ENCODE results near the gene TMC1. TPM values are rescaled to one million over a fixed set of nuclear protein-coding genes. Genes with fewer than 3 reads are reported as not detected.

Gene TMC1
- polyA plus RNA-seq, 4 donors = 0.12 to 0.25 TPM; not detected in 2

DNA sequence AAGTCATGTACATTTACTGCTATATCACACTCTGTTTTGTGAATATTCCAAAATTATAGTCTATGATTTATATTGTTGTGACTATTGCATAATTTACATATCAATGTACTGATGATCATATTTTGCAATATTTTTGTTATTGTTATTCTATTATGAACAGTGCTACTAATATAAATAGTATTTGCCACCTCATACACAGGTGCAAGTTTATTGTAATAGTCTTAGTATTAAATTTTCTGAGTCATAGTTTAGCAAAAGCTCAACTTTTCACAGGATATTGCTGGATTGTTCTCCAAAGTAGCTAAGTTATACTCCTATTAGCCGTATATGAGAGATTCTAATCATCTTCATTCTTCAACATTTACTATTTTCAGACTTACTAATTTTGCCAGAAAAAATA lies 124.7 kb downstream of the TMC1 start:
- WGBS, 3 donors = 83 to 88% (median 88%) methylated on average over 1 of the region's 1 CpG

DNA sequence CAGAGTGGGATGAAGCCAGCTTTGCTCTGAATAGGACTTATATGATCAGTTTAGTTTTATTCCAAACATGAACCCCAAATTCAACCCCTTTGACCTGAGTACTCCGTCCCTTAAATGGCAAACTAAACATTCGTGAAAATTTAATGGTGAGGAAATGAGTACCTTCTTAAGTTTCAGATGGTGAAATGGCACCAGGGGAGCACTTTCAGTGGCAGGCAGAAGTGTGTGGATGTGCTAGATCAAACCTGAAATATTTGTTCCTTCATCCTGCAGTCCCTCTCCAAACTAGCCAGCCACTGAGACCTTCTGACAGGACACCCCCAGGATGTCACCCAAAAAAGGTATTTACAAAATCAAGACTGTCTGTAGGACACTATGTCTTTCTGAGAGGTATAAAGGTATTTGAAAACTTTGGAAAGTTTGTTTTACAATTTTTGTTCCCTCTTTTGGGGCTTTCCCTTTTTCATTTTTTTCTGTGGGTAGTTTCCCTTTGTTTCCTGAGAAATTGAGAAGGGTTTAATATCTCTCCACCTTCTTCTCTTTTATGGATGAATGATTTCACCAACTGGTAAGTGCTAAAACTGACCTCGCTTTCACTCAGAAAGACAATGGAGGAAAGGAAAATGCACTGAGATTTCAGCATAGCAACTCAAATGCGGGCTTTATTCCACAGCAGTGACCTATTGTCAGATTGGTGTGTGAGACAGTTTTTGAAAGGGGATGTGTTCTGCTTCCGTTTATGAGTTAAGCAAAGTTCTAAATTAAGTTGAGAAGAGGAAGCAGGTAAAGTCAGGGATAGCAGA lies 127.1 kb downstream of the TMC1 start:
- DNase-seq (no peak), FAIRE-seq (no peak)
- WGBS, 3 donors = 67 to 80% (median 72%) methylated on average over 5 of the region's 5 CpGs

More for the DNA sequence above, 124.7 kb downstream of the TMC1 start:
- Histone ChIP-seq H3K36me3 (ENCODE audit: control insufficient read depth in 3 of 3, insufficient read depth in 2 of 3, low read depth in 1 of 3, low read length in 3 of 3) (no peaks in the 10 kb centered on the region), H3K27me3 (ENCODE audit: control insufficient read depth in 3 of 3, insufficient read depth in 3 of 3, low read length in 3 of 3) (no peaks in the 10 kb centered on the region), H3K4me3 (ENCODE audit: low read depth in 1 of 3, low read length in 3 of 3) (no peak overlapping the region), H3K9me3 (ENCODE audit: control insufficient read depth in 2 of 2, insufficient read depth in 1 of 2, low read depth in 1 of 2, low read length in 1 of 2) (no peaks in the 10 kb centered on the region), H3K27ac (ENCODE audit: low read depth in 1 of 3, low read length in 2 of 3) (no peak overlapping the region), H3K4me1 (ENCODE audit: control insufficient read depth in 3 of 3, insufficient read depth in 2 of 3, low read depth in 1 of 3, low read length in 2 of 3) (no peaks in the 10 kb centered on the region)
- no peak for DNase-seq
- no peak for FAIRE-seq

DNA sequence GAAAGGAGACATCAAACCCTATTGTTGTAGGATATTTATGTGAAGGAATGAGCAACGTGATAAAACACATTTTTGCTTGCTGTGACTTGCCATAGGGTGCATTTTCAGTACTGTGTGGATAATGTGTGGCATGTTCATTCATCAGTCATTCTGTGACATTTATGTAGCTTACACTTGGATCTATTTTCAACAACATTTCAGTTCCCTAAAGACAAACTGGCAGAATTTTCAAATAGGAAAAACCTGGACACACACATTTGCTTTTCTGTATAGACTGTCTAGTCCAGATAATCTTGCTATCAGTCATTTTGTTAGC lies 127.7 kb downstream of the TMC1 start:
- FAIRE-seq = no peak
- H3K27me3 ChIP-seq (ENCODE audit: control insufficient read depth in 3 of 3, insufficient read depth in 3 of 3, low read length in 3 of 3) = no peaks in the 10 kb centered on the region

More for the DNA sequence above, 127.1 kb downstream of the TMC1 start:
- Histone ChIP-seq H3K4me1 (ENCODE audit: control insufficient read depth in 3 of 3, insufficient read depth in 2 of 3, low read depth in 1 of 3, low read length in 2 of 3) (no peaks in the 10 kb centered on the region), H3K4me3 (ENCODE audit: low read depth in 1 of 3, low read length in 3 of 3) (no peak overlapping the region), H3K27ac (ENCODE audit: low read depth in 1 of 3, low read length in 2 of 3) (no peak overlapping the region), H3K36me3 (ENCODE audit: control insufficient read depth in 3 of 3, insufficient read depth in 2 of 3, low read depth in 1 of 3, low read length in 3 of 3) (no peaks in the 10 kb centered on the region), H3K27me3 (ENCODE audit: control insufficient read depth in 3 of 3, insufficient read depth in 3 of 3, low read length in 3 of 3) (no peaks in the 10 kb centered on the region), H3K9me3 (ENCODE audit: control insufficient read depth in 2 of 2, insufficient read depth in 1 of 2, low read depth in 1 of 2, low read length in 1 of 2) (no peaks in the 10 kb centered on the region)

DNA sequence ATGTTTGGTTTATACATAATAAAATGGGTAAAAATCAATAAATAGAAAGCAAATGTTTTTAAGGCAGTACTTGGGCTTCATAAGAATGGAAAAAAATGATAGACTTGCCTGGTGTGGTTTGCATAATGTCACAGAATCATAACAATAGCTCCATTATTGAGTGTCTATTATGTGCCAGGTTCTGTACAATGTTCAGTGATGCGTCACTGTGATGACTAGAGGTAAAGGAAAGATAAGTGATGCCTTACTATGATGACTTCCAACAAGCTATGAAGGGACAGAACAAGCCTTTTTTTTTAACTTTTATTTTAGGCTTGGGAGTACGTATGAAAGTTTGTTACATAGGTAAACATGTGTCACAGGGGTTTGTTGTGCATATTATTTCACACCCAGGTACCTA lies 128.8 kb downstream of the TMC1 start:
- Histone ChIP-seq H3K9me3 (ENCODE audit: control insufficient read depth in 2 of 2, insufficient read depth in 1 of 2, low read depth in 1 of 2, low read length in 1 of 2) (no peaks in the 10 kb centered on the region), H3K27ac (ENCODE audit: low read depth in 1 of 3, low read length in 2 of 3) (no peak overlapping the region), H3K4me3 (ENCODE audit: low read depth in 1 of 3, low read length in 3 of 3) (no peak overlapping the region), H3K4me1 (ENCODE audit: control insufficient read depth in 3 of 3, insufficient read depth in 2 of 3, low read depth in 1 of 3, low read length in 2 of 3) (no peaks in the 10 kb centered on the region), H3K36me3 (ENCODE audit: control insufficient read depth in 3 of 3, insufficient read depth in 2 of 3, low read depth in 1 of 3, low read length in 3 of 3) (no peaks in the 10 kb centered on the region), H3K27me3 (ENCODE audit: control insufficient read depth in 3 of 3, insufficient read depth in 3 of 3, low read length in 3 of 3) (no peaks in the 10 kb centered on the region)
- 79 to 88% (median 80%) methylated on average over 2 of the region's 2 CpGs for WGBS, 3 donors
- FAIRE-seq = no peak
- DNase-seq = no peak

More for the DNA sequence above, 127.7 kb downstream of the TMC1 start:
- no peaks in the 10 kb centered on the region for H3K4me1 ChIP-seq (ENCODE audit: control insufficient read depth in 3 of 3, insufficient read depth in 2 of 3, low read depth in 1 of 3, low read length in 2 of 3)
- H3K36me3 ChIP-seq (ENCODE audit: control insufficient read depth in 3 of 3, insufficient read depth in 2 of 3, low read depth in 1 of 3, low read length in 3 of 3) = no peaks in the 10 kb centered on the region
- no peak for DNase-seq
- no peaks in the 10 kb centered on the region for H3K9me3 ChIP-seq (ENCODE audit: control insufficient read depth in 2 of 2, insufficient read depth in 1 of 2, low read depth in 1 of 2, low read length in 1 of 2)
- 21 to 28% (median 24%) methylated on average over 1 of the region's 1 CpG for WGBS, 3 donors
- H3K4me3 ChIP-seq (ENCODE audit: low read depth in 1 of 3, low read length in 3 of 3) = no peak overlapping the region
- no peak overlapping the region for H3K27ac ChIP-seq (ENCODE audit: low read depth in 1 of 3, low read length in 2 of 3)

DNA sequence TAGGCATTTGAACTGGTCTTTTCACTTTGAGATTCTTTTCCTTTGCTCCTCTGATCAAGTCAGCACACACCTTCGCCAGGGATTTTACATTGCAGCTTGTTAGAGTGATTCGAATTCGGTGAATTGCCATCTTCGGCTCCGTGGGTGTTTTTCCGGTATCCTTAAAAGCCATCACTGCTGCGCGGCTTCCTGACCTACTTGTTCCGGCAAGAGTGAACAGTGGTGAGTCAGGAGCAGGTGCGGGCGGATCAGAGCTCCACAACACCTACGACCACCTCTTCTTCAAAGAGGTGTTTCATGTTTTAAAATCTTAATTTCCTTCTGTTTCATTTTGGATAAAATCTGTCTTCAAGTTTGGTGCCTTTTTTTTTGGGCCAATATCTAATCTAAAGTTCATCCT lies 134.6 kb downstream of the TMC1 start:
- H3K4me3 ChIP-seq (ENCODE audit: low read depth in 1 of 3, low read length in 3 of 3) = no peak overlapping the region
- no peak overlapping the region for H3K27ac ChIP-seq (ENCODE audit: low read depth in 1 of 3, low read length in 2 of 3)
- no peak for DNase-seq
- no peaks in the 10 kb centered on the region for H3K9me3 ChIP-seq (ENCODE audit: control insufficient read depth in 2 of 2, insufficient read depth in 1 of 2, low read depth in 1 of 2, low read length in 1 of 2)
- H3K36me3 ChIP-seq (ENCODE audit: control insufficient read depth in 3 of 3, insufficient read depth in 2 of 3, low read depth in 1 of 3, low read length in 3 of 3) = no peaks in the 10 kb centered on the region
- no peaks in the 10 kb centered on the region for H3K4me1 ChIP-seq (ENCODE audit: control insufficient read depth in 3 of 3, insufficient read depth in 2 of 3, low read depth in 1 of 3, low read length in 2 of 3)
- no peaks in the 10 kb centered on the region for H3K27me3 ChIP-seq (ENCODE audit: control insufficient read depth in 3 of 3, insufficient read depth in 3 of 3, low read length in 3 of 3)
- 94 to 95% (median 95%) methylated on average over 12 of the region's 12 CpGs for WGBS, 3 donors
- no peak for FAIRE-seq

DNA sequence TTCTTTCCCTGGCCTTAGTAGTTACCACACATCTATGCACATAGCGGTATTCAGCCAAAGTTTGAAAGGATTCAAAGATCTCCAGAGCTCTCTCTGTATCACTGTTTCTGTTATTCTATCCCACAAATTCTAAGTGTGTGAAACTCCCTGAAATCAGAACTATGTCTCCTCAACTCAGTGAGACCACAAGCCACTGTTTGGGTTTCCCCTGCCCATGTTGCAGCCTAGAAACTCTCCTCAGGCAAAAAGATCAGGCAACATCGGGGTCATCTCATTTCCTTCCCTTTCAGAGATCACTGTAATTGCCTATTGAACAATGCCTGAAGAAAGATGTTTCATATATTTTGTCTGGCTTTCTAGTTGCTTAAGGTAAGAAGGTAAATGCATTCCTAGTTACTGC lies 135.6 kb downstream of the TMC1 start:
- Histone ChIP-seq H3K4me1 (ENCODE audit: control insufficient read depth in 3 of 3, insufficient read depth in 2 of 3, low read depth in 1 of 3, low read length in 2 of 3) (no peaks in the 10 kb centered on the region), H3K4me3 (ENCODE audit: low read depth in 1 of 3, low read length in 3 of 3) (no peak overlapping the region), H3K36me3 (ENCODE audit: control insufficient read depth in 3 of 3, insufficient read depth in 2 of 3, low read depth in 1 of 3, low read length in 3 of 3) (no peaks in the 10 kb centered on the region), H3K27ac (ENCODE audit: low read depth in 1 of 3, low read length in 2 of 3) (no peak overlapping the region), H3K27me3 (ENCODE audit: control insufficient read depth in 3 of 3, insufficient read depth in 3 of 3, low read length in 3 of 3) (no peaks in the 10 kb centered on the region), H3K9me3 (ENCODE audit: control insufficient read depth in 2 of 2, insufficient read depth in 1 of 2, low read depth in 1 of 2, low read length in 1 of 2) (no peaks in the 10 kb centered on the region)
- DNase-seq = no peak
- WGBS, 3 donors = 85 to 97% (median 89%) methylated on average over 2 of the region's 2 CpGs
- no peak for FAIRE-seq

DNA sequence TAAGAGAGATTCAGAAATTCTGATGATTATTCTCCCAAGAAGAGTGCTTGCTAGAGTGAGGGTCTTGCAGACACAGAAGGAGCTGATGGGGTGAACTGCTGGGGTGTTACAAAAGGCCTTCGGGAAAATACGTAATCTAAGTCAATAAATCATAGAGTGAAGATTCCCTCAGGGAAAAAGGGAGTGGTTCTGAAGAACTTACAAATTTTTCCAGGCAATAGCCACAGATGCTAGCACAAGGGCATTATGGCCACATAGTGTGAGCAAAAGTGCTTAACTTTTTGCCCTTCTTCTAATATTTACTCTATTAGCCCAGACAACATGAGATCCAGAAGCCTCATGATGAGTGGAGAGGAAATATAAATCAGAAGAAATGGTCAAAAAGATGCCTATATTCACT lies 137.3 kb downstream of the TMC1 start:
- Histone ChIP-seq H3K27ac (ENCODE audit: low read depth in 1 of 3, low read length in 2 of 3) (no peak overlapping the region), H3K4me1 (ENCODE audit: control insufficient read depth in 3 of 3, insufficient read depth in 2 of 3, low read depth in 1 of 3, low read length in 2 of 3) (no peaks in the 10 kb centered on the region), H3K36me3 (ENCODE audit: control insufficient read depth in 3 of 3, insufficient read depth in 2 of 3, low read depth in 1 of 3, low read length in 3 of 3) (no peaks in the 10 kb centered on the region), H3K4me3 (ENCODE audit: low read depth in 1 of 3, low read length in 3 of 3) (no peak overlapping the region), H3K27me3 (ENCODE audit: control insufficient read depth in 3 of 3, insufficient read depth in 3 of 3, low read length in 3 of 3) (no peaks in the 10 kb centered on the region), H3K9me3 (ENCODE audit: control insufficient read depth in 2 of 2, insufficient read depth in 1 of 2, low read depth in 1 of 2, low read length in 1 of 2) (no peaks in the 10 kb centered on the region)
- 77 to 84% (median 83%) methylated on average over 2 of the region's 2 CpGs for WGBS, 3 donors
- DNase-seq = no peak
- FAIRE-seq = no peak

DNA sequence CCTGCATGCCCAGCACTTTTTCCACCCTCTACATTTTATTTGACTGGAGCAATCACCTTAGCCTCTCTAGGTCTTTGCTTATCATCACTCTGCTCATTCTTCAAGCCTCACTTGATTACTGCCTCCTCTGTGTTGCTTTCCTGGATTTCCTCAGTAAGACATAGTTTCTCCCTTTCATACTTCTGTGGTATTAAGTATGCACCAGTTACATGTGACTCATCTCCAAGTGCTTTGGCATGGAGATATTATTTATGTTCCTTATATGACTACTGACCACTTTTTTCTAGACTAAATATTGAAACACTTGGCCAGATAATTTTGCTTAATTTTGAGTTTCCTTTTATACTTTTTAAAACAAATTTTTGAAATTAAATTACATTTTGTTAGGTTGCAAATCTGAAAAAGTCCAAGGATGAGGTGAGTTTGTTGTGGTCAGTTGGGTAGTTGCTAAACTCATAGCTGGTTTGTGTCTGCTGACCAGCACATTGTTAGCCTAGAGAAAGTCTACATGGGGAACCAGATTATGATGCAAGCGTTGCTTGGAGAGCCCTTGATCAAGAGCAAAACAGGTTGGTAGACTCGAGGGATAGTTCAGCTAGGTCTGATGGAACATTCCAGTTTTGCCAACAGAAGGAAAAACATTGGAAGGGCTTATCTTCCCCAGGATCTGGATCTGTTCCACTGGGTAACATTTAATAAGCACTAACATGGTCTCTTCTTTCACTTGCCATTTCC lies 140.2 kb downstream of the TMC1 start:
- FAIRE-seq (no peak), DNase-seq (no peak)
- H3K4me3 ChIP-seq (ENCODE audit: low read depth in 1 of 3, low read length in 3 of 3) = no peak overlapping the region
- no peaks in the 10 kb centered on the region for H3K4me1 ChIP-seq (ENCODE audit: control insufficient read depth in 3 of 3, insufficient read depth in 2 of 3, low read depth in 1 of 3, low read length in 2 of 3)
- H3K36me3 ChIP-seq (ENCODE audit: control insufficient read depth in 3 of 3, insufficient read depth in 2 of 3, low read depth in 1 of 3, low read length in 3 of 3) = no peaks in the 10 kb centered on the region
- 79 to 90% (median 81%) methylated on average over 2 of the region's 2 CpGs for WGBS, 3 donors
- peaks cover 0 to 5% of the 10 kb centered on the region in 2 donors for H3K9me3 ChIP-seq (ENCODE audit: control insufficient read depth in 2 of 2, insufficient read depth in 1 of 2, low read depth in 1 of 2, low read length in 1 of 2)
- no peaks in the 10 kb centered on the region for H3K27me3 ChIP-seq (ENCODE audit: control insufficient read depth in 3 of 3, insufficient read depth in 3 of 3, low read length in 3 of 3)
- no peak overlapping the region for H3K27ac ChIP-seq (ENCODE audit: low read depth in 1 of 3, low read length in 2 of 3)
